ENCODE measurements around the gene ZCCHC17.
"Not testable (repeated sequence)": the region's sequence is repeated elsewhere in the genome, so short reads cannot be mapped to it uniquely, and the experiment has no call there.

Gene ZCCHC17

GRCh38 chr1:31296486-31297276 is at the start of gene ZCCHC17, which contains the start of gene SNRNP40:
Gene ZCCHC17 (plus strand): TSS chr1:31297032. CDS start chr1:31310099, 13,067 bp downstream.
Gene SNRNP40 (minus strand): TSS chr1:31296788. CDS start chr1:31296751, 37 bp downstream.
- DNase-seq (ENCODE audit: low spot score), result peak; percentile 96

GRCh38 chr1:31248276-31248675 is 48.6 kb upstream of the ZCCHC17 start:
- no peak for DNase-seq (ENCODE audit: low spot score)

GRCh38 chr1:31249854-31250253 is 47.0 kb upstream of the ZCCHC17 start:
- no peak for DNase-seq (ENCODE audit: low spot score)

GRCh38 chr1:31257213-31257612 is 39.6 kb upstream of the ZCCHC17 start:
- no peak for DNase-seq (ENCODE audit: low spot score)

- no peak for DNase-seq (ENCODE audit: low spot score)
Observed at GRCh38 chr1:31258581-31258980, 38.3 kb upstream of the ZCCHC17 start.

GRCh38 chr1:31259746-31260145 is 37.1 kb upstream of the ZCCHC17 start:
- no peak for DNase-seq (ENCODE audit: low spot score)

- no peak for DNase-seq (ENCODE audit: low spot score)
Observed at GRCh38 chr1:31261916-31262315, 34.9 kb upstream of the ZCCHC17 start.

GRCh38 chr1:31262393-31262792 is 34.4 kb upstream of the ZCCHC17 start:
- DNase-seq (ENCODE audit: low spot score), result not testable (repeated sequence)

GRCh38 chr1:31263408-31263807 is 33.4 kb upstream of the ZCCHC17 start:
- DNase-seq (ENCODE audit: low spot score), result no peak

- no peak for DNase-seq (ENCODE audit: low spot score)
Observed at GRCh38 chr1:31264790-31265386, 31.9 kb upstream of the ZCCHC17 start.

GRCh38 chr1:31266547-31266946 is 30.3 kb upstream of the ZCCHC17 start:
- no peak for DNase-seq (ENCODE audit: low spot score)

- no peak for DNase-seq (ENCODE audit: low spot score)
Observed at GRCh38 chr1:31272369-31272768, 24.5 kb upstream of the ZCCHC17 start.

GRCh38 chr1:31273619-31274018 is 23.2 kb upstream of the ZCCHC17 start:
- no peak for DNase-seq (ENCODE audit: low spot score)

- not testable (repeated sequence) for DNase-seq (ENCODE audit: low spot score)
Observed at GRCh38 chr1:31282426-31282825, 14.4 kb upstream of the ZCCHC17 start.

GRCh38 chr1:31287791-31288190 is 9.0 kb upstream of the ZCCHC17 start:
- not testable (repeated sequence) for DNase-seq (ENCODE audit: low spot score)

- DNase-seq (ENCODE audit: low spot score), result no peak
Observed at GRCh38 chr1:31289021-31289420, 7.8 kb upstream of the ZCCHC17 start.

GRCh38 chr1:31295874-31296485 is 852 bp upstream of the ZCCHC17 start:
- DNase-seq (ENCODE audit: low spot score), result no peak

- DNase-seq (ENCODE audit: low spot score), result peak; percentile 77
Observed at GRCh38 chr1:31297277-31298247, 730 bp downstream of the ZCCHC17 start.

- no peak for DNase-seq (ENCODE audit: low spot score)
Observed at GRCh38 chr1:31299365-31299764, 2.5 kb downstream of the ZCCHC17 start.

GRCh38 chr1:31300193-31300592 is 3.4 kb downstream of the ZCCHC17 start:
- no peak for DNase-seq (ENCODE audit: low spot score)

GRCh38 chr1:31302709-31303441 is 6.0 kb downstream of the ZCCHC17 start:
- DNase-seq (ENCODE audit: low spot score), result no peak
